Omental fat pad (tissue), 4 donors: ENCODE measurements around the gene LSG1. TPM values are rescaled to one million over a fixed set of nuclear protein-coding genes. Genes with fewer than 3 reads are reported as not detected.

Experiments used
- ATAC-seq: fragments of 150-250 bp; one replicate; pipeline ENCODE4 v1.9.1; 2016; ENCODE audit warnings: mild to moderate bottlenecking, moderate library complexity; ENCODE audit not compliant: low FRiP score
- DNase-seq: peaks from one replicate; pipeline ENCODE4 v3.0.0-alpha.2; 2019; ENCODE audit warnings: low spot score
- total RNA-seq, 4 donors: library from RNA; depleted of rRNA; stranded (reverse); fragments of >200 nt; gene quantifications; one replicate each; pipeline ENCODE4 v1.1.0, GENCODE V29; 2016
- TF ChIP-seq, protein P1 (sequence below), 3 donors: fragments of 450-650 bp; IDR thresholded peaks; one replicate each; pipeline ENCODE4 v1.5.1; 2016 to 2017; ENCODE audit warnings: antibody characterized with exemption in 3 of 3, mild to moderate bottlenecking in 3 of 3, moderate library complexity in 2 of 3

LSG1 gene
- total RNA-seq, 4 donors from 2014 or later = 34.4 to 82.5 (median 35.2) TPM

DNA sequence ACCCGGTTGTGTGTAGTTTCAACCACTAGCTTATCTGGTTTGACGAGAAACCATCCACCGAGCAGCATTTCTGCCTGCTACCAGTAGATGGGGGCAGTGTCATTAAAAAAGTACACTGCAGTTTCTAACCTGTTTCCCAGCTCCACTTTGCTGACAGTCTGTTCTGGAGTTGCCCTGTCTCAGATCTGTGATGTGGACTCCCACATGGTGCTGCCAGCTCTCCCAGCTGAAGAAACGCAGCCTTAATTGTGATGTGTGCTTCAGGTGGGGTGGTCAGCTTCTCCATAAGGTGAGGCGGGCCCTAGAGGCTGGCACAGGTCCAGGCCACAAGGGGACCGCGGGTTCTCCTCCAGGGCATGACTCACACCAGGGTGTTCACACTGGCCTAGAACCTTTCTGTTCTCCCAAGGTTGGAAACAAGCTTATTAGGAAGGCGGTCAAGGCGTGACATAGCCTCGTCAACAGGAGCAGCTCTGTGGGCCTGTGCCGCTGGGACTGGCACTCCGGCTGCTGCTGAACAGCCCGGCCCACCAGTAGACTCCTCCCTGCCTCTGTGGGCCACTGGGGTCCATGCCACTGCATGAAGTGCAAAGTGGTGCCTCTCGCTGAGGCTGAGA is 10.8 kb upstream of the LSG1 start:
- DNase-seq (peak; percentile 50), ATAC-seq (peak; percentile 61)
- TF ChIP-seq, protein P1, sequence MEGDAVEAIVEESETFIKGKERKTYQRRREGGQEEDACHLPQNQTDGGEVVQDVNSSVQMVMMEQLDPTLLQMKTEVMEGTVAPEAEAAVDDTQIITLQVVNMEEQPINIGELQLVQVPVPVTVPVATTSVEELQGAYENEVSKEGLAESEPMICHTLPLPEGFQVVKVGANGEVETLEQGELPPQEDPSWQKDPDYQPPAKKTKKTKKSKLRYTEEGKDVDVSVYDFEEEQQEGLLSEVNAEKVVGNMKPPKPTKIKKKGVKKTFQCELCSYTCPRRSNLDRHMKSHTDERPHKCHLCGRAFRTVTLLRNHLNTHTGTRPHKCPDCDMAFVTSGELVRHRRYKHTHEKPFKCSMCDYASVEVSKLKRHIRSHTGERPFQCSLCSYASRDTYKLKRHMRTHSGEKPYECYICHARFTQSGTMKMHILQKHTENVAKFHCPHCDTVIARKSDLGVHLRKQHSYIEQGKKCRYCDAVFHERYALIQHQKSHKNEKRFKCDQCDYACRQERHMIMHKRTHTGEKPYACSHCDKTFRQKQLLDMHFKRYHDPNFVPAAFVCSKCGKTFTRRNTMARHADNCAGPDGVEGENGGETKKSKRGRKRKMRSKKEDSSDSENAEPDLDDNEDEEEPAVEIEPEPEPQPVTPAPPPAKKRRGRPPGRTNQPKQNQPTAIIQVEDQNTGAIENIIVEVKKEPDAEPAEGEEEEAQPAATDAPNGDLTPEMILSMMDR (IDR thresholded peaks at IDR 0.05) = peak in 2 of 3 donors; percentile 15 to 75

GRCh38 chr3:194682189-194682693 is 10.2 kb upstream of the LSG1 start:
- no peak for DNase-seq
- TF ChIP-seq, protein P1 (IDR thresholded peaks at IDR 0.05) = no peak
- ATAC-seq = no peak

DNA sequence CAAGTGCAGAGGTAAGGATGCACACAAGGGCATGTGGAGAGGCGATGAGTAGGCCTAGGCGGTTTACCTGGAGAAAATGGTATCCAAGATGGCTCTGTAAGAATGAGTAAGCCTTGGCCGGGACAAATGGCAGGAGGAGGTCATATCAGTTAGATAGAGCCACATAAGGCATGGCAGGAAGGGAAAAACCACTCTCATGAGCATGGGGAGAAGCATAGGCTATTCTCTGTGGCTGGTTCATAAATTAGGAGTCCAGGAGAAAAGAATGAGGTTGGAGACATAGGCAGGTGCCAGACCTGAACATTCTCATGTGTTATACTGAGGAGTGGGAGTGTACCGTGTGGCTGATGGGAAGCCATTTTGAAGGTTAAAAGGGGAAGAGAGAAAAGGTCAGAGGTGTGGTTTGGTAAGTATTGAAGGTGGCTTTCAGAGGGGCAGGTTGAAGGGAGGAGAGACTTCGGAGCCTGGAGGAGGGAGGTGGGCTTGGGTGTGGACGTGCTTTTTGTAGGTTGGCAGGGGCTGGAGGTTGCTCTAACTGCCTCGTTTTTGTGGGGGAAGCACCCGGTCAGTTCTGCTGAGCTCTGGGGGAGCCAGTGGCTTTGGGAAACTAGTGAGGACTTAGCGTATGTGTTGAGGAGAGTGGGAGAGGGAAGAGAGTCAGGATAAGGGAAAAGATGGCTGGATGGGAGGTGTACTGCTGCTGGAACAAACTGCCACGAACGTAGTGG is 9.1 kb upstream of the LSG1 start:
- TF ChIP-seq, protein P1 (IDR thresholded peaks at IDR 0.05) = no peak
- DNase-seq = no peak
- no peak for ATAC-seq

DNA sequence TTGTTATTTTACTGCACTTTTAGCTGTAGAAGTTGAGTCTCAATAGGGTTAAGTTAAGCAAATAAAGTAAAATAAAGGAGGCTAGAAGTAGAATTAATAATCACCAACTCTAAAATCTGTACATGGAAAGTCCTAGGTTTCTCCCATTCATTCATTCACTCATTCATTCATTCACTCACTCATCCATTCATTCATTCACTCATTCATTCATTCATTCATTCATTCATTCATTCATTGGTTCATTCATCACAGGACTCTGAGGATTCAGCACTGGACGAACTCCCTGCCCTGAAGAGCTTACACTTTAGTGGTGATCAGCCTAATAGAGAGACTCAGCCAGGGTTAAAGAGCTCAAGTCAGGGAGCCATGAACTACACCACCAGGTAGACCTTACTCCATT is 4.5 kb upstream of the LSG1 start:
- ATAC-seq (no peak), DNase-seq (no peak)
- TF ChIP-seq, protein P1 (IDR thresholded peaks at IDR 0.05) = no peak

GRCh38 chr3:194675680-194676079 is 3.7 kb upstream of the LSG1 start:
- no peak for ATAC-seq
- DNase-seq = no peak
- TF ChIP-seq, protein P1 (IDR thresholded peaks at IDR 0.05) = no peak

DNA sequence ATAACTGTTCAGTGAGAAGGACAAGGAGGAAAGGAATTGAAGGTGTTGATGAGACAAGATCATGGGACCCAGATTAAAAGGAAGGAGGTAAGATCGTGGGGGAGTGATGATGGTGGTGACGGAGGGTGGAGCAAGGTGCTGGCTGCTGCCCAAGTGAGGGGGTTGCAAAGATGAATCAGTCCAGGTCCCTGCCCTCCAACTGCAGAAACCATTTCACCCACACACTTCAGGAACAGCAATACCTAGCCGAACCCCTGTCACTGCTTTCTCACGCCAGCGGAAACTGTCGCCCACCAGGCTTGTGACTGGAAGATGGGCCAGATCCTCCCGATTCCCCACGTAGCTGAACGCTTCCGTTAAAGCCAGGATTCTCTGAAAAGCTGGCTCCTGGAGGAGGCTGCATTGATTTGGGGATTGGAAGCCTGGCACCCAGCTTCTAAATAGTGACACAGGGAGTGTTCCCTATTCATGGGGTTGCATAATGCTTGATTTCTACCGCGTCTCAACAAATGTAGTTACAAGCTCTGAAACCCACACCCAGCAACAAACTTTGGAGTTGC is 3.2 kb upstream of the LSG1 start:
- TF ChIP-seq, protein P1 (IDR thresholded peaks at IDR 0.05) = no peak
- peak; percentile 31 for ATAC-seq

More for the DNA sequence above, 3.2 kb upstream of the LSG1 start:
- no peak for DNase-seq
